ENCODE measurements around the gene SPEG. TPM values are rescaled to one million over a fixed set of nuclear protein-coding genes. Genes with fewer than 3 reads are reported as not detected.

The SPEG gene
- total and polyA plus RNA-seq, 2 of the 8 experiments (the other 6 are each of a cell fraction or from before 2014, with no cell fraction given) = 19.9 to 32.0 TPM

DNA sequence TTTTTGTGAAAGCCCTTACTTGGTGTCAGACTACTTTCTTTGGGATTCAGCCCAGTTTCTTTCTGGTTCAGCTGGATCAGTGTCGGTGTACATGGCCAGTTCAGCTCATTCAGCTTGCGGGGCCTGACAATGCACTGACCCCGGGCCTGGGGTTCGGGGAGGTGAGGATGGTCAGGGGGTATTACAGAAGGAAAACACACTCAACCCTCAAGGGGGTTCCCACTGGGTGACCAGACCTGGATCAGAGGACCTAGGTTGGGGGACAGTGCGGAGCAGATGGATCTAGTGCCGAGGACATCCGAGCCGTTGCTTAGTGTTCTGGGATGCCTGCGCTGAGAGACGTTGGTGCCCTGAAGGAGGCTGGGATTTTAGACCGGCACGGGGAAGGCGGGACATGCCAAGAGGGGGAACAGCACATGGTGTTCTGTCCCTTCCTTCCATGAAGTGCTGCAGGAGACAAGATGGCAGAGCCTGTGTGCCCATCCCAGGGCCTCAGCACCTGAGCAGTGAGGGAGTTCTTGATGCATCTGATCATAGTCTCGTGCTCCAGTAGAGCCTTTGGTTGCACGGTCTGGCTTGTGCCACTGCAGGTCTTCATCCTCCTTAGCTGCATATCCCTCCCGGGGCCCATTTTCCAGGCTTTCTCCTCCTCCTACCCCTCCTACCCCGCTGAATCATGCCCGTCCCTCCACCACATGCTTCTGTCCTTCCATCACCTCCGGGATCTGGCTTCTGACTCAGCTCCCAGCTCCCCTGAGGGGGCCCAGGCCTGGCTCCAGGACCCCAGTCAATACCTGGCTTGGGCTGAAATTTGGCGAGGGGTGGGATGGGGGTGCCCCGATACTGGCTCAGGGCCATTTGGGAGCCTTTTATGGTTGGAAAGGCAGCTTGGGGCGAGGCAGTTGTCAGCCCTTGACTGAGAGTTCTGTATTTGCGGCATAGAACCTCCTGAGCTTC is 18.0 kb downstream of the SPEG start (continued):
- no peak for TF ChIP-seq CHD7 (IDR thresholded peaks at IDR 0.05; ENCODE audit: insufficient replicate concordance, low read length)
- no peak for TF ChIP-seq POLR2AphosphoS5 (IDR thresholded peaks at IDR 0.05; ENCODE audit: low read depth, low read length)
- no peak for TF ChIP-seq CEBPB (IDR thresholded peaks at IDR 0.05; ENCODE audit: low read depth, low read length)
- no peak for TF ChIP-seq CHD2 (IDR thresholded peaks at IDR 0.05; ENCODE audit: low read length)
- TF ChIP-seq BRCA1 (IDR thresholded peaks at IDR 0.05; ENCODE audit: low read depth, low read length) = no peak
- TF ChIP-seq, protein P1, sequence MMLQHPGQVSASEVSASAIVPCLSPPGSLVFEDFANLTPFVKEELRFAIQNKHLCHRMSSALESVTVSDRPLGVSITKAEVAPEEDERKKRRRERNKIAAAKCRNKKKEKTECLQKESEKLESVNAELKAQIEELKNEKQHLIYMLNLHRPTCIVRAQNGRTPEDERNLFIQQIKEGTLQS (IDR thresholded peaks at IDR 0.05; ENCODE audit: insufficient read depth, low read depth, low read length) = no peak
- no peak for TF ChIP-seq CBX8 (IDR thresholded peaks at IDR 0.05; ENCODE audit: borderline replicate concordance, low read depth, low read length)
